Measurements from ENCODE around the gene HPS1.

DNA sequence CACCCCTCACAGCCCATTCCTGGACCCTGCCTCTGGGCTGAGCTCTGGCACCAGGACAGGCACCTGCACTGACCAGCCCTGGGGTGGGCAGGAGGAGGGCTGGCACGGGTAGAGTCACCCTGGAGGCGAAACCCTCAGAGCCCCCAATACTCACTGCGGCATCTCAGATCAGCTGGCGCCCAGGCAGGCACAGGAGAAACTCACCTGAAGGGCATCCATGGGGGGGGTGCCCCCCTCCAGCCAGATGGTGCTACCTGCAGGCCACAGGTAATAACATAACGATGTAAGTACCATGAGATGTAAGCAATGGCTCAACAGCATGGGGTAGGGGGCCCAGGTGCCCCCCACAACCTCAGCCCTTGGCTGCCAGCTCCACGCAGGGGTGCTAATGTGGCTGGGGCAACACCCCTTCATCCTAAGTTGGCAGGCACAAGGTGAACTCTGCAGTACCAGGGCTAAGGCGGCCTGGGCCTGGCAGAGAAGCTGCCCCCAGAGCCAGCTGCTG lies 19.7 kb downstream of the HPS1 start:
- no peak for TF ChIP-seq EZH2 (optimal IDR thresholded peaks at IDR 0.05; ENCODE audit: low read depth, low read length)
- TF ChIP-seq, protein P1, sequence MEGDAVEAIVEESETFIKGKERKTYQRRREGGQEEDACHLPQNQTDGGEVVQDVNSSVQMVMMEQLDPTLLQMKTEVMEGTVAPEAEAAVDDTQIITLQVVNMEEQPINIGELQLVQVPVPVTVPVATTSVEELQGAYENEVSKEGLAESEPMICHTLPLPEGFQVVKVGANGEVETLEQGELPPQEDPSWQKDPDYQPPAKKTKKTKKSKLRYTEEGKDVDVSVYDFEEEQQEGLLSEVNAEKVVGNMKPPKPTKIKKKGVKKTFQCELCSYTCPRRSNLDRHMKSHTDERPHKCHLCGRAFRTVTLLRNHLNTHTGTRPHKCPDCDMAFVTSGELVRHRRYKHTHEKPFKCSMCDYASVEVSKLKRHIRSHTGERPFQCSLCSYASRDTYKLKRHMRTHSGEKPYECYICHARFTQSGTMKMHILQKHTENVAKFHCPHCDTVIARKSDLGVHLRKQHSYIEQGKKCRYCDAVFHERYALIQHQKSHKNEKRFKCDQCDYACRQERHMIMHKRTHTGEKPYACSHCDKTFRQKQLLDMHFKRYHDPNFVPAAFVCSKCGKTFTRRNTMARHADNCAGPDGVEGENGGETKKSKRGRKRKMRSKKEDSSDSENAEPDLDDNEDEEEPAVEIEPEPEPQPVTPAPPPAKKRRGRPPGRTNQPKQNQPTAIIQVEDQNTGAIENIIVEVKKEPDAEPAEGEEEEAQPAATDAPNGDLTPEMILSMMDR (IDR thresholded peaks at IDR 0.05; ENCODE audit: low read length) = no peak
- TF ChIP-seq EZH2phosphoT487 (IDR thresholded peaks at IDR 0.05; ENCODE audit: low read length) = no peak

Data from MM.1S (cell line).